ENCODE data around the gene CYB5RL. TPM values are rescaled to one million over a fixed set of nuclear protein-coding genes. Genes with fewer than 3 reads are reported as not detected.

CYB5RL gene
- total and polyA plus RNA-seq, 2 of the 13 experiments (the other 11 are each of a cell fraction or from before 2014, with no cell fraction given): 3.7 to 5.0 TPM

DNA sequence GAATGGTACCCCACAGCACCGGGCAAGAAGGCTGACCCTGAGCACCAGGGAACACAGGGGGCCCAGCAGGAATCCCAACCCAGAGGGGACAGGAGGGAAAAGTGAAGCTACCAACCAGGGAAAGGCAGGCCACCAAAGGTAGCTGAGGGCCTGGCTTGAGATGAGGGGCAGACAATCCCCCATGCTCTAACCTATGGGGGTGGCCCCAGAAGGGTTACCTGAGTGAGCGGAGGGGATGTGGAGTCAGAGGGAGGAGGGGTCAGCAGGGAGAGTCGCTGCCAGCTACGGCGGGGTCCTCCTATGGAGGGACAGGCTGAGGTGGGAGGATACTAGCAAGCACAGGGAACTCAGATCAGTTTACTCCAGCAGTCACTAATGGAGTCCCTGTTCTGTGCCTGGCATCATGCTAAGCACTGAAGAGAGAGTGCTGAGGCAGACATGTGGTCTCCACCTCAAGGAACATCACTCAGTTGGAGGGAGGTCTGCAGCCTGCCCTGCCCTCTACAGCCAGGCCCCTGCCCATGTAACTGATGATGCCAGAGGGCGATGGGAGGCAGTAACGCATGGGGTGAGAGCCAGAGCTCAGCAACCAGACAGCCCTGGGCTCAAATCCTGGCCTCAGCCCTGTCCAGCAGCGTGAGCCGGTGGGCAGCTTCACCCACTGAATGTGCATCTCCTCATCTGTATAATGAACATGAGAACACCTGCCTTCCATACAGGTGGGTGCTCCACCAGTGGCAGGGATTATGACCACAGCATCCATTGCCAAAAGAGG, 21.3 kb downstream of the CYB5RL start (continued):
- TF ChIP-seq ZNF503 (CRISPR knock-in tag; IDR thresholded peaks at IDR 0.05) (no peak), ZNF839 (CRISPR knock-in tag; IDR thresholded peaks at IDR 0.05; ENCODE audit: borderline replicate concordance) (no peak), SAFB2 (CRISPR knock-in tag; IDR thresholded peaks at IDR 0.05; ENCODE audit: borderline replicate concordance, low read depth) (no peak), ZBTB10 (CRISPR knock-in tag; IDR thresholded peaks at IDR 0.05; ENCODE audit: borderline replicate concordance) (no peak), ZNF556 (CRISPR knock-in tag; IDR thresholded peaks at IDR 0.05; ENCODE audit: borderline replicate concordance) (no peak), ATRX (CRISPR knock-in tag; IDR thresholded peaks at IDR 0.05; ENCODE audit: borderline replicate concordance) (no peak)
- TF ChIP-seq, protein P1, sequence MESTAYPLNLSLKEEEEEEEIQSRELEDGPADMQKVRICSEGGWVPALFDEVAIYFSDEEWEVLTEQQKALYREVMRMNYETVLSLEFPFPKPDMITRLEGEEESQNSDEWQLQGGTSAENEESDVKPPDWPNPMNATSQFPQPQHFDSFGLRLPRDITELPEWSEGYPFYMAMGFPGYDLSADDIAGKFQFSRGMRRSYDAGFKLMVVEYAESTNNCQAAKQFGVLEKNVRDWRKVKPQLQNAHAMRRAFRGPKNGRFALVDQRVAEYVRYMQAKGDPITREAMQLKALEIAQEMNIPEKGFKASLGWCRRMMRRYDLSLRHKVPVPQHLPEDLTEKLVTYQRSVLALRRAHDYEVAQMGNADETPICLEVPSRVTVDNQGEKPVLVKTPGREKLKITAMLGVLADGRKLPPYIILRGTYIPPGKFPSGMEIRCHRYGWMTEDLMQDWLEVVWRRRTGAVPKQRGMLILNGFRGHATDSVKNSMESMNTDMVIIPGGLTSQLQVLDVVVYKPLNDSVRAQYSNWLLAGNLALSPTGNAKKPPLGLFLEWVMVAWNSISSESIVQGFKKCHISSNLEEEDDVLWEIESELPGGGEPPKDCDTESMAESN (CRISPR knock-in tag; conservative IDR thresholded peaks at IDR 0.05): no peak
